ENCODE data around the gene AUTS2. TPM values are rescaled to one million over a fixed set of nuclear protein-coding genes. Genes with fewer than 3 reads are reported as not detected.

AUTS2 gene
- polyA plus RNA-seq, 1 donor from 2014 or later: 97.3 TPM

DNA sequence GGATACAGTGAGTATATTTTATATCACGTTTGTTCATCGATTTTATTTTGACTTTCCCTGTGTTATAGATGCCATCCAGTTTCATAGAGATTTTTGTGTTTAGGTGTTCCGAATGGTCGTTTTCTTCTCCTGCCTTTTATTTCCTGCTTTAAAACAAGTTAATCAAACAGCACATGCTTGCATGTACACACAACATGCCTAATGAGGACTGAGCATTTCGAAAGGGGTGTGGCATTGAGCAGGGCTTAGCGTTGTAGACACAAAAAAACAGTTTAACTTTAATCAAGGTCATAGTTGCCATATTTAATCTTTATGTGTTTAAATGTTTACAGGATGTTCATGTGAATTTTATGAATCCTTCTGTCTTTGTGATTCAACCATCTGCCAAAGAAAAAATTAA, 1103.2 kb downstream of the AUTS2 start:
- Histone ChIP-seq H3K27me3 (ENCODE audit: insufficient read depth, low read depth, low read length) (no peaks in the 10 kb centered on the region), H3K27ac (ENCODE audit: low read length) (peak overlapping the region; percentile 35), H3K36me3 (ENCODE audit: insufficient read depth, low read length) (no peaks in the 10 kb centered on the region), H3K9me2 (ENCODE audit: insufficient read depth, low read length) (no peaks in the 10 kb centered on the region), H2AFZ (ENCODE audit: low read depth, low read length) (no peak overlapping the region), H3K9ac (ENCODE audit: low read length) (peak overlapping the region; percentile 94), H3F3A (ENCODE audit: insufficient read depth, low read length, poor library complexity, severe bottlenecking) (peaks cover 11% of the 10 kb centered on the region), H3K79me2 (replicated peaks; ENCODE audit: insufficient read depth, low read length) (peaks cover 100% of the 10 kb centered on the region), H3K9me3 (ENCODE audit: low read length) (no peaks in the 10 kb centered on the region), H3K4me2 (ENCODE audit: low read length) (peak overlapping the region; percentile 93), H4K20me1 (ENCODE audit: insufficient read depth) (peaks cover 74% of the 10 kb centered on the region), H3K4me3 (ENCODE audit: low read length) (peak overlapping the region; percentile 87)
- TF ChIP-seq EZH2 (IDR thresholded peaks at IDR 0.05; ENCODE audit: borderline replicate concordance, insufficient read depth, low read length, poor library complexity, severe bottlenecking): no peak

DNA sequence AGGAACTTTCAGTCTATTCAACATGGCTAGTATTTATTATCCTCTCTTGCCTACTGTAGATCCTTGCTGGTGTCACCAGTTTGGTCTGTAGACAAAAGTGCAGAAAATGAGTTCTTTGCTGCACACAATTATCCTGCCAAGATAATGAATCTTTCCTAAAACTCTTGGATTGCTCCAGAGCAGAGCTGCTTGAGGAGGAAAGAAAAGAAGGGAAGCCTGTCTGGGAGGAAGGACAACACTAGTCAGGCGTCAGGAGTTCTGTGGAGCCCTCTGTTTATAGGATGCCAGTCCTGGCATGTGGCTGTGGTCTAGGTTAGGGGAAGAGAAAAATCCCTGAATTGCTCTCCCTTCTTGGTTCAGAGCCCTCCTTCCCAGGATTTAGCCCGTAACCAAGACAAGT, 1103.7 kb downstream of the AUTS2 start:
- peak overlapping the region; percentile 87 for H3K4me3 ChIP-seq (ENCODE audit: low read length)
- peak overlapping the region; percentile 94 for H3K9ac ChIP-seq (ENCODE audit: low read length)
- H3K27ac ChIP-seq (ENCODE audit: low read length): peak overlapping the region; percentile 35
- TF ChIP-seq EZH2 (IDR thresholded peaks at IDR 0.05; ENCODE audit: borderline replicate concordance, insufficient read depth, low read length, poor library complexity, severe bottlenecking) (no peak), MXI1 (conservative IDR thresholded peaks at IDR 0.05; ENCODE audit: poor library complexity, severe bottlenecking) (no peak), REST (IDR thresholded peaks at IDR 0.05; ENCODE audit: borderline replicate concordance) (no peak), SMC3 (conservative IDR thresholded peaks at IDR 0.05; ENCODE audit: poor library complexity) (no peak), TAF1 (IDR thresholded peaks at IDR 0.05; ENCODE audit: low read depth) (no peak), POLR2AphosphoS5 (IDR thresholded peaks at IDR 0.05) (no peak), EP300 (conservative IDR thresholded peaks at IDR 0.05; ENCODE audit: poor library complexity, severe bottlenecking) (no peak), RAD21 (conservative IDR thresholded peaks at IDR 0.05) (no peak)
- TF ChIP-seq, protein P1, sequence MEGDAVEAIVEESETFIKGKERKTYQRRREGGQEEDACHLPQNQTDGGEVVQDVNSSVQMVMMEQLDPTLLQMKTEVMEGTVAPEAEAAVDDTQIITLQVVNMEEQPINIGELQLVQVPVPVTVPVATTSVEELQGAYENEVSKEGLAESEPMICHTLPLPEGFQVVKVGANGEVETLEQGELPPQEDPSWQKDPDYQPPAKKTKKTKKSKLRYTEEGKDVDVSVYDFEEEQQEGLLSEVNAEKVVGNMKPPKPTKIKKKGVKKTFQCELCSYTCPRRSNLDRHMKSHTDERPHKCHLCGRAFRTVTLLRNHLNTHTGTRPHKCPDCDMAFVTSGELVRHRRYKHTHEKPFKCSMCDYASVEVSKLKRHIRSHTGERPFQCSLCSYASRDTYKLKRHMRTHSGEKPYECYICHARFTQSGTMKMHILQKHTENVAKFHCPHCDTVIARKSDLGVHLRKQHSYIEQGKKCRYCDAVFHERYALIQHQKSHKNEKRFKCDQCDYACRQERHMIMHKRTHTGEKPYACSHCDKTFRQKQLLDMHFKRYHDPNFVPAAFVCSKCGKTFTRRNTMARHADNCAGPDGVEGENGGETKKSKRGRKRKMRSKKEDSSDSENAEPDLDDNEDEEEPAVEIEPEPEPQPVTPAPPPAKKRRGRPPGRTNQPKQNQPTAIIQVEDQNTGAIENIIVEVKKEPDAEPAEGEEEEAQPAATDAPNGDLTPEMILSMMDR (IDR thresholded peaks at IDR 0.05; ENCODE audit: poor library complexity, severe bottlenecking): no peak
- H3F3A ChIP-seq (ENCODE audit: insufficient read depth, low read length, poor library complexity, severe bottlenecking): peaks cover 11% of the 10 kb centered on the region
- no peaks in the 10 kb centered on the region for H3K27me3 ChIP-seq (ENCODE audit: insufficient read depth, low read depth, low read length)
- H3K4me2 ChIP-seq (ENCODE audit: low read length): peak overlapping the region; percentile 28
- H2AFZ ChIP-seq (ENCODE audit: low read depth, low read length): no peak overlapping the region
- no peaks in the 10 kb centered on the region for H3K9me2 ChIP-seq (ENCODE audit: insufficient read depth, low read length)
- peaks cover 100% of the 10 kb centered on the region for H3K79me2 ChIP-seq (replicated peaks; ENCODE audit: insufficient read depth, low read length)
- H3K9me3 ChIP-seq (ENCODE audit: low read length): no peaks in the 10 kb centered on the region
- no peaks in the 10 kb centered on the region for H3K36me3 ChIP-seq (ENCODE audit: insufficient read depth, low read length)
- H4K20me1 ChIP-seq (ENCODE audit: insufficient read depth): peaks cover 76% of the 10 kb centered on the region

- Histone ChIP-seq H3F3A (ENCODE audit: insufficient read depth, low read length, poor library complexity, severe bottlenecking) (peaks cover 11% of the 10 kb centered on the region), H3K27ac (ENCODE audit: low read length) (peak overlapping the region; percentile 0), H3K36me3 (ENCODE audit: insufficient read depth, low read length) (no peaks in the 10 kb centered on the region), H3K4me2 (ENCODE audit: low read length) (peak overlapping the region; percentile 33), H2AFZ (ENCODE audit: low read depth, low read length) (no peak overlapping the region), H3K9me3 (ENCODE audit: low read length) (no peaks in the 10 kb centered on the region), H4K20me1 (ENCODE audit: insufficient read depth) (peaks cover 85% of the 10 kb centered on the region), H3K79me2 (replicated peaks; ENCODE audit: insufficient read depth, low read length) (peaks cover 100% of the 10 kb centered on the region), H3K9me2 (ENCODE audit: insufficient read depth, low read length) (no peaks in the 10 kb centered on the region), H3K27me3 (ENCODE audit: insufficient read depth, low read depth, low read length) (no peaks in the 10 kb centered on the region), H3K4me3 (ENCODE audit: low read length) (peak overlapping the region; percentile 87), H3K9ac (ENCODE audit: low read length) (no peak overlapping the region)
- TF ChIP-seq EP300 (conservative IDR thresholded peaks at IDR 0.05; ENCODE audit: poor library complexity, severe bottlenecking): no peak
- no peak for TF ChIP-seq EZH2 (IDR thresholded peaks at IDR 0.05; ENCODE audit: borderline replicate concordance, insufficient read depth, low read length, poor library complexity, severe bottlenecking)
- TF ChIP-seq POLR2AphosphoS5 (IDR thresholded peaks at IDR 0.05): no peak
- no peak for TF ChIP-seq REST (IDR thresholded peaks at IDR 0.05; ENCODE audit: borderline replicate concordance)
- no peak for TF ChIP-seq SMC3 (conservative IDR thresholded peaks at IDR 0.05; ENCODE audit: poor library complexity)
- TF ChIP-seq, protein P1 (IDR thresholded peaks at IDR 0.05; ENCODE audit: poor library complexity, severe bottlenecking): no peak
- no peak for TF ChIP-seq RAD21 (conservative IDR thresholded peaks at IDR 0.05)
- TF ChIP-seq MXI1 (conservative IDR thresholded peaks at IDR 0.05; ENCODE audit: poor library complexity, severe bottlenecking): no peak
- no peak for TF ChIP-seq TAF1 (IDR thresholded peaks at IDR 0.05; ENCODE audit: low read depth)
Observed at GRCh38 chr7:70703785-70704184, 1105.5 kb downstream of the AUTS2 start.
